Activated CD4-positive, alpha-beta T cell treated with anti-CD3 and anti-CD28 coated beads, Interleukin-2, amount 50 U/mL, for 48 hours (primary cell): Measurements from ENCODE around the gene PRRX2.
"Not testable (repeated sequence)": the region's sequence is repeated elsewhere in the genome, so short reads cannot be mapped to it uniquely, and the experiment has no call there.

Experiments used
- DNase-seq, 2 experiments: peaks; one replicate each; pipeline ENCODE4 v3.0.0-alpha.2; 2020

PRRX2 gene

DNA sequence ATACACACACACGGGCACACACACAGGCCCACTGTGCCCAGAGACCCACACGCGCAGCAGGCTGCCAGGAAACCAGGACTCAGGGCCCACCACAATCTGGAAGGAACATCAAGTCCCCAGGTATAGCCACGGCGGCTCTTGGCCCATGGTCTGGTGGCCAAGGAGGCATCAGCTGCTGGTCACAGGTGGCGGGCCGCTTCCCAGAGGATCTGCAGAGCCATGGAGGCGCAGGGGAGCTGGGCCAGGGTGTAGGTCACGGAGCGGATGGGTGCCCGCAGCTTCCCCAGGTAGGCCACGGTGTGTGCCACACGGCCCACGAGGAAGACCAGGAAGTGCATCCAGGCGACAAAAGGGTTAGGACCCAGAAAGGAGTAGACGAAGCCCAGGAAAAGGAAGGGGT, 74.0 kb downstream of the PRRX2 start:
- DNase-seq = no peak

DNA sequence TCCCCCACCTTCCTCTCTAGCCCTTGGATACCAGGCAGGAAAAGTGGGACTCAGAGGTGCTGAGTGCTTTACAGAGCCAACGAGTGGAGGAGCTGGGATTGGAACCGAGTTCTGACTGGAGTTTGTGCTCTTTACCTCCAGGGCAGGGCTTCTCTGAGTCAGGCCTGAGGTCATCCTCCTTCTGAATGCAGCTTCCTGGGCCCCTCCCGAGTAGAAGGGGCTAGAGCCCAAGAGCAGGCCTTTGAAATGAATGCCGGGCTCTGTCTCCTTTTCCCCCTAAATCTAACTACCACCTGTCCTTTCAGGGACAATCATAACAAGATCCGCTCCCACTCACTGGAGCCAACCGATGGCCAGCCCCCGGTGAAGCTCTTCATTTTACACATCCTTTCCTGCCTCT, 74.7 kb downstream of the PRRX2 start:
- no peak for DNase-seq

DNA sequence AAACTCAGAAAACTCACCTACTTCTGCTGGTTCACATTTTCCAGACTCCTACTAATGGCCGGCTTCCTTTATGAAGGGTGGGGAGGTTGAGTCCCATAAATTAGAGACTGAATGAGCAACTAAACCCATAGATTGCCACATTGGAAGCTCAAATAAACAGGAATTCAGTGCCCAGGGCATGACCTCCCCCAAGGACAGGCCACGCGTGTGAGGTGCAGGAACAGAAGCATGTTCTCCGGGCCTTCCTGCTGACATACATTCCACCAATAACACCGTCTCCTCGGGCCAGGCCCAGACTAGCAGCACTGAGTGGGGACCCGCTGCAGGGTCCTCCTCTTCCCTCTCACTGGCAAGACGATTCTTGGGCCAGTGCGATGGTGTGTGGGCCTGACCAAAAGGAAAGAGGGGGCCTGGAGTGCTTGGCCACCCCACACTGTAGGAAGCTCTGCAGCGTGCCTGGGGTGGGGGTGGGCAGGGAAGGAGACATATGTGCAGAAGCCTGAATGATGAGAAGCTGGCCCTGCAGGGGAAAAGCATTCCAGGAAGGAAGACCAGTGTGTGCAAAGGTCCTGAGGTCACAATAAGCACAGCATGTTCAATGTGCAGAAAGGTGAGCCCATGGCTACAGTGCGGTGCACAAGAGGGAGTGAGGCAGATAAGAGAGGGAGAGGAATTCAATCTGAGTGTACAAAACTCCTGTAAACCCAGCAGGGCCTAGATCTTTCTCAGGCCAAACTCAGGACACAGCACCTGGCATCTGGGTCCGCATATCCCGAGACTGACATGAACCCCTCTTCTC, 75.4 kb downstream of the PRRX2 start:
- no peak for DNase-seq

DNA sequence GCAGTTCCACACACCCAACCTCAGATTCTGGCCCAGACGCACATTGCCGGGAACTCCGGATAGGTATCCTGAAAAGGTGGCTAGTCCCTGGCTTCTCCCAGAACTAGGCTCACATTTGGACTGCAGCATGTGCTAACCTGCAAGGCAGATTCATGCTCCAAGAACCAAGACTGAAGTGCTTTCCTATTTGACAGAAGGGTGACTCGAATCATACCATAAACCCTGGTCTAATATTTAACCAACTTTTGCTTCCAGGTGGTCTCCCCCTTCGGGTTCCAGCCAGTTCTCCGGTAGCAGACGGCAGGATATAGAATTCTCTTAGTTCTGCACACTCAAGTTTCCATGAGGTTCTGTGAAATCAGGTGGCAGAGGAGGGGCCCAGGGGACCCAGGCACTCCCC, 79.8 kb downstream of the PRRX2 start:
- no peak for DNase-seq

DNA sequence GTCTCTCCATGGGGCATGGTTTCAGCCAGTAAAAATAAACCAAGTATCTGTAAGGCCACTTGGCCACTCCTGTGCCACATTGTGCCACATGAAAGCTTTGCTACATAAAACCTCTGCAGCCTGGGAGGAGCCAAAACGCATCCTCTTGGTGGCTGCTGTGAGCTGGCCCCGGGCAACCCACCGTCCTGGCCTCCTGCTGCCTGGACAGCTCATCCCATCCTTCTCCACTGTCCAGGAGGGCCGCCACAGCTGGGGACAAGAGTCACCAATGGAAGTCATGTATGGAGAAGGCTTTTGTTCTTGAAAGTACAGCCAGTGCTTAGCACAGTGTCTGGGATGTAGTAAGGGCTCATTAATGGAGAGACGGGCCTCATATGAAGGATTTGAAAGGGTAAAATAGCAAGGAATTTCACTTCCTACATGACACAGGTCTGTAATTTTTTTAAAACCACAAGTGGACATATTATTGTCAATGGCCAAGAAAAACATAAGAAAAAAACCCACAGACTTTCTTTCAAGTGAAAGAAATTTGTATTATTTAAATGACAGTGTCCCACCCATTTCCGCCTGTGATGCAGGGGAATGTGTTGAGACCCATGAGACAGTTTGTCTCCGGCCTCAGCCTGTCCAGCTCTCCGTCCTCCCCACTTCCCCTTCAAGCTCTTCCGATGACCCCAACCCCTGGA, 80.8 kb downstream of the PRRX2 start:
- no peak for DNase-seq

DNA sequence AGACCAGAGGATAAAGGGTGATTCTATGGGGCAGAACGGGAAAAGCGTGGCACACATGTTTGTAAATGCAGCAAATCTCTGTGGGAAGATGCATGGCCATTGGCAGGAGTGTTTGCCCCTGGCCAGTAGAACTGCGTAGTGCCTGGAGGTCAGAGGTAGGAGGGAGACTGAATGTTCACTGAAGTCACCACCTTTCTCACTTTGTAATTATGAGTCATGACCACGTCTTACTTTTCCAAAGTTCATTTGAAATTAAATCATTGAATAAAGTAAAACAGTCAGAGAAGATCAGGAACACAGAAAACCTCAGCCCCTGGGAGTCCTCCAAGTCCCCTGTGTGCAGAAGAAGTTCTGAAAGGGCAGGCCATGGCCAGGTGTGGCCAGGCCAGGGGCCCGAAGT, 82.8 kb downstream of the PRRX2 start:
- no peak for DNase-seq

DNA sequence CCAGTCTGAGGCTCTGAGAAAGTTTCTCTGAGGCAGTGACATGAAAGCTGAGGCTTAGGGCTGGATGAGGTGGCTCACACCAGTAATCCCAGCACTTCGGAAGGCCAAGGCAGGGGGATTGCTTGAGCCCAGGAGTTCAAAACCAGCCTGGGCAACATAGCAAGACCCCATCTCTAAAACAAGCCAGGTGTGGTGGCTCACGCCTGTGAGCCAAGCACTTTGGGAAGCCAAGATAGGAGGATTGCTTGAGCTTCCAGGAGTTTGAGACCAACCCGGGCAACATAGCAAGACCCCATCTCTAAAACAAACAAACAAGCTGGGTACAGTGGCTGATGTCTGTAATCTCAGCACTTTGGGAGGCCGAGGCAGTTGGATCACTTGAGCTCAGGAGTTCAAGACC, 83.6 kb downstream of the PRRX2 start:
- DNase-seq = not testable (repeated sequence)

DNA sequence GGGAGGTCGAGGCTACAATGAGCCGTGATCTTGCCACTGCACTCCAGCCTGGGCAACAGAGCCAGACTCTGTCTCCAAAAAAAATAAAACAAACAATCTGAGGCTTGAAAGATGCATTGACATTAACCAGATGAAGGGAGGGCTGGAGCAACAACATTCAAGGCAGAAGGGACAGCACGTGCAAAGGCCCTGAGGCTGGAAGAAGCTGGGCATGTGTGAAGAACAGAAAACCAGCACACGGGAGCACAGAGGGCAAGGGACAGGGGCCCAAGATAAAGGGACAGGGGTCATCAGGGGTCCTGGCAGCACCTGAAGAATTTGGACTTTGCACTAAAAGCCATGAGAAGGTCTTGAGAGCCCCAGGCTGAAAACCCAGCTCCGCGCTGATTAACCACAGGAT, 84.1 kb downstream of the PRRX2 start:
- no peak for DNase-seq

- DNase-seq = no peak
Measured at GRCh38 chr9:129750013-129750638, 84.7 kb downstream of the PRRX2 start.

DNA sequence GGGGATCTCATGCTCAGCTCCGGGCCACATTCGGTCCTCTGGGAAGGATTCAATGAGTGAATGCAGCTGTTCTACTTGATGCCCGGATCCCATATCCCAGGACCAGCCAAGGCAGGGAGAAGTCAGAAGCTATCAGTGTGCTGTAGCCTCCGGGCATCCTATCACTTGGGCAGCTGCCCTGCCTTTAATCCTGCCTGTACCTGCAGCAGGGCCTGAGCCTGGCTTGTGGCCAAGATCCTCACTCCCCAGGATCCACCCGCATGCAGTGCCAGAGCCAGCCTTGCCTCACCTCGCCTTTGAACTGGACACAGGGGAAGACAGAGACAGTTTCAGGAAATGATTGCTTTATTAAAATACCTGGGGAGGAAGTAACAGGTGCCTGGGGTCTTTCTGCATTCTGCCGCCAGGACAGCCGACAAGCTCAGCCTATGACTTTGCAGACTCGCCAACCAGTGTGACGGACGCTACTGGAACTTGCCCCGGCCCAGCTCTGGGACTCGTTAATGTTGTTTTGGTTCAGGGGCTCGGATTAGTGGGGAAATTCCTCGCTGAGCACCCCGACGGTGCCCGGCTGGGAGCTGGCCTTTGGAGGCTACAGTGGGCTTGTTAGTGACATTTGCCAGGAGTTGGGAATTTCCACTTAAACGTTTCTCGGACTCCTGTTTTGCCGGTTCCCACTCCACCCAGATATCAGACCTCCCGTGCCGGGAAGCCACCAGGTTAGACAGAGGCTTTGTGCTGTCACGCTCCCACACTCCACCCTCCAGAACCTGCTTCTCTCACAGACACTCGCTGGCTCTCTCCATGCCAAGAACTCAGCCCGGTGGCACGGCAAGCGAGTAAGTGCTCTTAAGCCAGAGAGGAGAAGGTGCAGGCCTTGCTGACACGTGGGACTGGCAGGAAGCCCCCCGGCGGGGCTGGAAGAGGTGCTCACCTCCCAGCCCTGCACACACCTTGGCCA, 86.7 kb downstream of the PRRX2 start:
- no peak for DNase-seq

GRCh38 chr9:129752900-129753729, 87.7 kb downstream of the PRRX2 start, which contains the start of gene PTGES:
Gene PTGES (minus strand): TSS chr9:129753042. CDS start chr9:129753012, 30 bp downstream.
- DNase-seq = peak; percentile 53 to 55

- no peak for DNase-seq
Measured at GRCh38 chr9:129755151-129755550, 89.7 kb downstream of the PRRX2 start.

DNA sequence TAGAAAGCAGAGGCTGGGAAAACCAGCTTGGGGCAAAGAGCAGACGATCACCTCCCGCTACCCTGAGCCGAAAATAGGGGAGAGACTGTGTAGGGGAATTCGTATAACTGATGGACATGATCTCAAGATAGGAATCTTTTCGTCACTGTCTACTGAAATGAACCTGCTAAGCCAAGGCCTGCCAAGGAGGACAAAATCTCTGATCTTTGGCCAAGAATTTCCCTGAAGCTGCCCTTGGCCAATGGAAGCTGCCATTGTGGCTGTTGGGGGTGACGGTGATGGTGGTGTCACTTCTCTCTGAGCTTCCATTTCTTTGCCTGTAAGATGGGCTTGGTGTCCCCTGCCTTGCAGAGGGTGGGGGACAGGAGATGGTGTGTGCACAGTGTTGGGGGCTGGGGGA, 90.7 kb downstream of the PRRX2 start:
- no peak for DNase-seq

DNA sequence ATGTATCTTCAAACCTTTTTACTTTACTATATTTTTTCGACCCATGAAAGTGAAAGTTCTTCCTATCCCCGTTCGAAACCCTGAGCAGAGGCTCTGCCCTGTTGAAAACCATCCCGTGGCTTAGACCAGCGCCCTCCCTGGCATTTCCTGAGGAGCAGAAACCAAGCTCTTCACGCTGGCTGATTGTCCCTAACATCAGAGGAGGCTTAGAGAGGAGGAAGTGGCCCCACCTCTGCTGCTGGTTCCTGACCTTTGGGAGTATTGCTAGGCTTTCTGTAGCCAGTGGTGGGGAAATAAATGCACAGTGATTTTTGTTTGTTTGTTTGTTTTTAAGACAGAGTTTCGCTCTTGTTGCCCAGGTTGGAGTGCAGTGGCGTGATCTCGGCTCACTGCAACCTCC, 91.6 kb downstream of the PRRX2 start:
- no peak for DNase-seq

GRCh38 chr9:129759319-129759718, 93.9 kb downstream of the PRRX2 start:
- DNase-seq = no peak

DNA sequence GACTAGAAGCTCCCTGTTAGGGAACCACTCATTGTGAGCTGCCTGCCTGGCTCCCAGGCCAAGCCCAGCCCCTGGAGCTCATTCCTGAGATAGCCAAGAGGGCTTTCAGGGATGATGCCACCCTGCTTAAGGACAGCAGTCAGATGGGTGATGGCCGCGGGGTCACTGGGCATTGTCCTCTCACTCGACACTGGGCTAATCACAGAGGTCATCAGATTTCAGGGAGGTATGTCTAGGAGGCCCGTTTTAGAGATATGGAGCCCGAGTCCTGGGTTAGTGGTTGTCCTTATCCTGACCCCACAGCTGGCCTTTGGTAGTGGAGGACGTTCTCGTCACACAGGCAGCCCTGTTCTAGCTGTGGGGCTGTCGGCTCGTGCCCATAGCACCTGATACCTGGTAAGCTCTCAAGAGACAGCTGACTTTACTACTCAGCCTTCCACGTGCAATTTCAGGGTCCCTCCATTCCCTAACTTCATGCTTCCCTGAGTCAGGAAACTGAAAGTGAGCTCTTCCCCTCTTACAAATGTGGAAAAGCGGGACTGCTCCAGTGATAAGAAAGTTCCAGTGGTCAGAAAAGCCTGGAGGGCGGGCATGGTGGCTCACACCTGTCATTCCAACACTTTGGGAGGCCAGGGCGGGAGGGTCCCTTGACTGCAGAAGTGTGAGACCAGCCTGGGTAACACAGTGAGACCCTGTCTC, 94.5 kb downstream of the PRRX2 start:
- no peak for DNase-seq

- not testable (repeated sequence) for DNase-seq
Measured at GRCh38 chr9:129760784-129761183, 95.3 kb downstream of the PRRX2 start.

DNA sequence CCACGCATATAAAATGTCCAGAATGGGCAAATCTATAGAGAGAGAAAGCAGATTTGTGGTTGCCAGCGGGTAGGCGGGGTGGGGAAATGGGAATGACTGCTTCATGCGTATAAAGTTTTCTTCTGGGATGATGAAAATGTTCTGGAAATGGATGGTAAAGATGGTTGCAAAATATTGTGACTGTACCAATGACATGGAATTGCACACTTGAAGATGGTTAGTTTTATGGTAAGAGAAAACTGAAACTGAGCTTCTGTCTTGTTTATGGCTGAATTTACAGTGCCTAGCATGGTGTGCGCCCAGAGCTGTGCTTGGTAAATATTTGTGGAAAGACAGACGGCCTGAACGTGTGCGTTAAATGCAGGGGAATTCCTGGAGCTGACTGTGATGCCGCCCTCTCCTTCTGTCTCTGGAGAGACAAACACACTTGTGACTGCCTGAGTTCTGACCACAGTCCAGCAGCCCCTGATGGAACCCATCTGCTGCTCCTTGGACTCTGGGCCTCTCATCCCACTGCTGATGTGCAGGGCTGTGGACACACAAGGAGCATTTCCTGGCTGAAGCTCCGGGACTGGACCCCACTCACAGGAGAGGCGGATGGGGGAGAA, 96.0 kb downstream of the PRRX2 start:
- no peak for DNase-seq

- DNase-seq = no peak
Measured at GRCh38 chr9:129761901-129762369, 96.5 kb downstream of the PRRX2 start.

GRCh38 chr9:129762370-129762984, 97.0 kb downstream of the PRRX2 start:
- DNase-seq = not testable (repeated sequence)
